Parathyroid adenoma (tissue), 2 donors: ENCODE measurements around the gene LTN1.
A peak's percentile ranks its signal among the peaks of the same experiment; 100 is the strongest.

Experiments used
- H2AFZ ChIP-seq: fragments of 300-600 bp; sonication (generic); one replicate; pipeline ENCODE4 v1.7.0; 2017; ENCODE audit warnings: antibody characterized with exemption, mild to moderate bottlenecking
- H3K27ac ChIP-seq: fragments of 300-600 bp; sonication (generic); one replicate; pipeline ENCODE4 v1.7.0; 2017
- H3K27me3 ChIP-seq: fragments of 300-600 bp; sonication (generic); one replicate; pipeline ENCODE4 v1.7.0; 2017; ENCODE audit warnings: low read length; ENCODE audit not compliant: control insufficient read depth, insufficient read depth
- H3K36me3 ChIP-seq: fragments of 300-600 bp; sonication (generic); one replicate; pipeline ENCODE4 v1.7.0; 2017; ENCODE audit warnings: low read length; ENCODE audit not compliant: control insufficient read depth, insufficient read depth
- H3K4me1 ChIP-seq: fragments of 300-600 bp; sonication (generic); one replicate; pipeline ENCODE4 v1.7.0; 2017; ENCODE audit warnings: control low read depth
- H3K4me2 ChIP-seq: fragments of 300-600 bp; sonication (generic); one replicate; pipeline ENCODE4 v1.7.0; 2017; ENCODE audit warnings: low read length
- H3K4me3 ChIP-seq: fragments of 300-600 bp; sonication (generic); one replicate; pipeline ENCODE4 v1.7.0; 2017; ENCODE audit warnings: low read depth, low read length
- H3K79me2 ChIP-seq: fragments of 300-600 bp; sonication (generic); one replicate; pipeline ENCODE4 v1.7.0; 2017; ENCODE audit warnings: control low read depth
- H3K9ac ChIP-seq: fragments of 300-600 bp; sonication (generic); one replicate; pipeline ENCODE4 v1.7.0; 2017; ENCODE audit warnings: mild to moderate bottlenecking
- H3K9me3 ChIP-seq: fragments of 300-600 bp; sonication (generic); one replicate; pipeline ENCODE4 v1.7.0; 2017; ENCODE audit warnings: low read length; ENCODE audit not compliant: control insufficient read depth
- TF ChIP-seq, protein P1 (sequence below): fragments of 300-600 bp; sonication (generic); IDR thresholded peaks from one replicate; pipeline ENCODE4 v1.7.0; 2017; ENCODE audit warnings: antibody characterized with exemption, mild to moderate bottlenecking
- donor health status: primary hyperparathyroidism.

Gene LTN1

DNA sequence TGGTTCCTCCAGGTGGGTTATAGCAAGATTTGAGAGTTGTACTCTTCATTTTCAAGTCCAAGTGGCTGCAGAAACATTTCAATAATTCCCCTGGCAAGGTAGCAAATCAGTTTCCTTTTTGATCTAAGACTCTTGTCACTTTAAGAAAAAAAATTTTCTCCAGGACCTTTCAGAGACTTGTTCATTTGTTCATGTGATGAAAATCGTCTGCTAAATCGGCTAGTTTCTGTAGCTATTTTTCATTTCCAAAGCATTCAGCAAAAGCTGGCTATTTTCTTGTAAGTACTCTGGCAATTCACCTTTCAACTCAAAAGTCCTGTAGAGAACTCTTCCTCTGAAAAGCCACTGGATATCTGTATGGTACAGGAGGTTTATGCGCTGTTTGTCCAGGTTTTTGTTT, 93.5 kb downstream of the LTN1 start:
- TF ChIP-seq, protein P1, sequence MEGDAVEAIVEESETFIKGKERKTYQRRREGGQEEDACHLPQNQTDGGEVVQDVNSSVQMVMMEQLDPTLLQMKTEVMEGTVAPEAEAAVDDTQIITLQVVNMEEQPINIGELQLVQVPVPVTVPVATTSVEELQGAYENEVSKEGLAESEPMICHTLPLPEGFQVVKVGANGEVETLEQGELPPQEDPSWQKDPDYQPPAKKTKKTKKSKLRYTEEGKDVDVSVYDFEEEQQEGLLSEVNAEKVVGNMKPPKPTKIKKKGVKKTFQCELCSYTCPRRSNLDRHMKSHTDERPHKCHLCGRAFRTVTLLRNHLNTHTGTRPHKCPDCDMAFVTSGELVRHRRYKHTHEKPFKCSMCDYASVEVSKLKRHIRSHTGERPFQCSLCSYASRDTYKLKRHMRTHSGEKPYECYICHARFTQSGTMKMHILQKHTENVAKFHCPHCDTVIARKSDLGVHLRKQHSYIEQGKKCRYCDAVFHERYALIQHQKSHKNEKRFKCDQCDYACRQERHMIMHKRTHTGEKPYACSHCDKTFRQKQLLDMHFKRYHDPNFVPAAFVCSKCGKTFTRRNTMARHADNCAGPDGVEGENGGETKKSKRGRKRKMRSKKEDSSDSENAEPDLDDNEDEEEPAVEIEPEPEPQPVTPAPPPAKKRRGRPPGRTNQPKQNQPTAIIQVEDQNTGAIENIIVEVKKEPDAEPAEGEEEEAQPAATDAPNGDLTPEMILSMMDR: no peak
- no peaks in the 10 kb centered on the region for H3K27me3 ChIP-seq
- no peak overlapping the region for H2AFZ ChIP-seq
- no peaks in the 10 kb centered on the region for H3K36me3 ChIP-seq
- no peak overlapping the region for H3K4me3 ChIP-seq
- H3K4me2 ChIP-seq: no peak overlapping the region
- H3K79me2 ChIP-seq: no peaks in the 10 kb centered on the region
- H3K9me3 ChIP-seq: no peaks in the 10 kb centered on the region
- no peak overlapping the region for H3K27ac ChIP-seq
- no peak overlapping the region for H3K9ac ChIP-seq
- H3K4me1 ChIP-seq: no peaks in the 10 kb centered on the region

DNA sequence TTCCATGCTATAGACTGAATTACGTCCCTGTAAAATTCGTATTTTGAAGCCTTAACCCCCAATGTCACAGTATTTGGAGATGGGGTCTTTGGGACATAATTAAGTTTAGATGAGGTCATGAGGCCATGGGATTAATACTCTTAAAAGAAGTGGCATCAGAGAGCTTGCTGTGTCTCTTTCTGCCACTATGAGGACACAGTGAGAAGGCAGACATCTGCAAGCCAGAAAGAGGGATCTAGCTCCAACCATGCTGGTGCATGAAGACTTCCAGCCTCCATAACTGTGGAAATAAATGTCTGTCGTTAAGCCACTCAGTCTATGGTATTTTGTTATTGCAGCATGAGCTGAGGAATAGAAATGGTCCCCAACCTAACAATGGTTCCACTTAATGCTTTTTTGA, 99.0 kb downstream of the LTN1 start:
- Histone ChIP-seq H3K4me3 (no peak overlapping the region), H3K79me2 (no peaks in the 10 kb centered on the region), H3K4me1 (no peaks in the 10 kb centered on the region), H3K4me2 (no peak overlapping the region), H3K36me3 (no peaks in the 10 kb centered on the region), H2AFZ (no peak overlapping the region), H3K9me3 (no peaks in the 10 kb centered on the region), H3K27ac (no peak overlapping the region), H3K9ac (no peak overlapping the region), H3K27me3 (no peaks in the 10 kb centered on the region)
- TF ChIP-seq, protein P1: no peak

- H3K27me3 ChIP-seq: no peaks in the 10 kb centered on the region
- H3K4me1 ChIP-seq: no peaks in the 10 kb centered on the region
- H3K27ac ChIP-seq: no peak overlapping the region
- TF ChIP-seq, protein P1: no peak
- H3K4me3 ChIP-seq: no peak overlapping the region
- no peaks in the 10 kb centered on the region for H3K79me2 ChIP-seq
- H3K4me2 ChIP-seq: no peak overlapping the region
- no peaks in the 10 kb centered on the region for H3K36me3 ChIP-seq
- H3K9me3 ChIP-seq: no peaks in the 10 kb centered on the region
- H3K9ac ChIP-seq: no peak overlapping the region
- H2AFZ ChIP-seq: no peak overlapping the region
These were observed 100.2 kb downstream of the LTN1 start for GRCh38 chr21:28892199-28893111.

GRCh38 chr21:28885853-28886177, 106.9 kb downstream of the LTN1 start:
- peak overlapping the region; percentile 76 for H2AFZ ChIP-seq
- H3K27me3 ChIP-seq: no peaks in the 10 kb centered on the region
- no peak overlapping the region for H3K27ac ChIP-seq
- H3K4me3 ChIP-seq: no peak overlapping the region
- peaks cover 6% of the 10 kb centered on the region for H3K9me3 ChIP-seq
- no peaks in the 10 kb centered on the region for H3K4me1 ChIP-seq
- H3K4me2 ChIP-seq: no peak overlapping the region
- H3K9ac ChIP-seq: no peak overlapping the region
- TF ChIP-seq, protein P1: no peak
- H3K79me2 ChIP-seq: no peaks in the 10 kb centered on the region
- no peaks in the 10 kb centered on the region for H3K36me3 ChIP-seq
